Gastrocnemius medialis (tissue), 4 donors: ENCODE measurements around the gene AIMP2.

Experiments used
- POLR2A ChIP-seq, 2 donors: fragments of 450-650 bp; IDR thresholded peaks; one replicate each; pipeline ENCODE4 v1.6.1; 2017; ENCODE audit warnings: antibody characterized with exemption in 2 of 2, mild to moderate bottlenecking in 2 of 2, moderate library complexity in 2 of 2
- TF ChIP-seq, protein P1 (sequence below), 5 experiments: fragments of 450-650 bp in 3 of 5; fragments of 200-600 bp in 2 of 5; sonication (generic) in 2 of 5; IDR thresholded peaks in 4 of 5; conservative IDR thresholded peaks in 1 of 5; 1 replicate in 4 of 5; 2 replicates in 1 of 5; pipeline ENCODE4 v1.5.1; 2016 to 2019; ENCODE audit warnings: antibody characterized with exemption in 5 of 5, mild to moderate bottlenecking in 3 of 5, moderate library complexity in 3 of 5

DNA sequence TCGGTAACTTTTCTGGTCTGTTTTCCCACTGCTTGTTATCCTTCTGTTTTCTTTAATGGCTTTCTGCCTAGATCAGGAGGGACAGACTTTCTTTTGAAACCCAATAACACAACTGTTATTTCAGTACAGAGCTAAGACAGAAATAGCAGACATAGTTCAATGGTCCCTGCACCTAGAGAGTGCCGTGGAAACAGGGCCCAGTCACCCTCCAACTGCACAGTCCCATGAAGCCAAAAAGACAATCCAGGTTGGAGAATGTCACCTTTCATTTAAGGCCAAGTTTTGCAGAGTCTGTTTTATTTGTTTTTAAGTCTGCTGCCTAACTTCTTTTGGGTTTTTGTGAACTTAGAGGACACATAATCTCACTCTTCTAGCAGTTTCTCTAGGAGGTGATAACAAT, 2.5 kb downstream of the AIMP2 start:
- TF ChIP-seq, protein P1, sequence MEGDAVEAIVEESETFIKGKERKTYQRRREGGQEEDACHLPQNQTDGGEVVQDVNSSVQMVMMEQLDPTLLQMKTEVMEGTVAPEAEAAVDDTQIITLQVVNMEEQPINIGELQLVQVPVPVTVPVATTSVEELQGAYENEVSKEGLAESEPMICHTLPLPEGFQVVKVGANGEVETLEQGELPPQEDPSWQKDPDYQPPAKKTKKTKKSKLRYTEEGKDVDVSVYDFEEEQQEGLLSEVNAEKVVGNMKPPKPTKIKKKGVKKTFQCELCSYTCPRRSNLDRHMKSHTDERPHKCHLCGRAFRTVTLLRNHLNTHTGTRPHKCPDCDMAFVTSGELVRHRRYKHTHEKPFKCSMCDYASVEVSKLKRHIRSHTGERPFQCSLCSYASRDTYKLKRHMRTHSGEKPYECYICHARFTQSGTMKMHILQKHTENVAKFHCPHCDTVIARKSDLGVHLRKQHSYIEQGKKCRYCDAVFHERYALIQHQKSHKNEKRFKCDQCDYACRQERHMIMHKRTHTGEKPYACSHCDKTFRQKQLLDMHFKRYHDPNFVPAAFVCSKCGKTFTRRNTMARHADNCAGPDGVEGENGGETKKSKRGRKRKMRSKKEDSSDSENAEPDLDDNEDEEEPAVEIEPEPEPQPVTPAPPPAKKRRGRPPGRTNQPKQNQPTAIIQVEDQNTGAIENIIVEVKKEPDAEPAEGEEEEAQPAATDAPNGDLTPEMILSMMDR (IDR thresholded peaks at IDR 0.05 in 4 of 5, conservative IDR thresholded peaks at IDR 0.05 in 1 of 5) = no peak
- peak in 1 of 2 donors; percentile 24 for TF ChIP-seq POLR2A (IDR thresholded peaks at IDR 0.05)
